ENCODE results near the gene ZNF629.

GRCh38 chr16:30775392-30776188 lies 11.4 kb downstream of the ZNF629 start:
- no peak for TF ChIP-seq CTCF (IDR thresholded peaks at IDR 0.05)
- TF ChIP-seq EZH2phosphoT487 (IDR thresholded peaks at IDR 0.05), result no peak

All from neural progenitor cell (in vitro differentiated cells).